Neural cell (in vitro differentiated cells): Measurements from ENCODE around the gene RCC2.

Experiments used
- EZH2 ChIP-seq: fragments of 200-600, 300-800 bp; shearing (Covaris generic), sonication (generic); IDR thresholded peaks from 2 replicates; pipeline ENCODE4 v1.6.1; 2014; ENCODE audit warnings: antibody characterized with exemption, low read length, borderline replicate concordance, mild to moderate bottlenecking; ENCODE audit not compliant: insufficient read depth, poor library complexity, severe bottlenecking
- MXI1 ChIP-seq: fragments of 450-650 bp; conservative IDR thresholded peaks from 2 replicates; pipeline ENCODE4 v1.6.1; 2014; ENCODE audit warnings: antibody characterized with exemption, mild to moderate bottlenecking; ENCODE audit not compliant: poor library complexity, severe bottlenecking
- POLR2AphosphoS5 ChIP-seq: IDR thresholded peaks from 2 replicates; pipeline ENCODE4 v1.6.1; 2012
- TF ChIP-seq, protein P1 (sequence below): fragments of 450-650 bp; IDR thresholded peaks from 2 replicates; pipeline ENCODE4 v1.5.1; 2014; ENCODE audit warnings: antibody characterized with exemption, mild to moderate bottlenecking, moderate library complexity; ENCODE audit not compliant: poor library complexity, severe bottlenecking

DNA sequence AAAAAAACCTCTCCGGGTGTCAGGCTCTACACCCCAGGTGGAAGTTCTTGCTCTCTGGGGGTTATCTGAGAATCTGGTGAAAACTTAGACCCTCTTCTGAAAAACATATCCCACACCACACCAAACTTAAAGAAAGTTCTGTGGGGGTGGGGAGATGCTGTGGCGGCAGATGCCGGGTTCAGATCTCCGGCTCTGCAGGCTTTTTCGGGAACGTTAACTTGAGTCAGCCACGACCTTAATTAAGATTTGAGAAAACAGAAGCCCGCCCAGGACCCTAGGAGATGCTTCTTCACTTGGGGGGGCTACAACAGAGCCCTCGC, 2.3 kb downstream of the RCC2 start:
- TF ChIP-seq, protein P1, sequence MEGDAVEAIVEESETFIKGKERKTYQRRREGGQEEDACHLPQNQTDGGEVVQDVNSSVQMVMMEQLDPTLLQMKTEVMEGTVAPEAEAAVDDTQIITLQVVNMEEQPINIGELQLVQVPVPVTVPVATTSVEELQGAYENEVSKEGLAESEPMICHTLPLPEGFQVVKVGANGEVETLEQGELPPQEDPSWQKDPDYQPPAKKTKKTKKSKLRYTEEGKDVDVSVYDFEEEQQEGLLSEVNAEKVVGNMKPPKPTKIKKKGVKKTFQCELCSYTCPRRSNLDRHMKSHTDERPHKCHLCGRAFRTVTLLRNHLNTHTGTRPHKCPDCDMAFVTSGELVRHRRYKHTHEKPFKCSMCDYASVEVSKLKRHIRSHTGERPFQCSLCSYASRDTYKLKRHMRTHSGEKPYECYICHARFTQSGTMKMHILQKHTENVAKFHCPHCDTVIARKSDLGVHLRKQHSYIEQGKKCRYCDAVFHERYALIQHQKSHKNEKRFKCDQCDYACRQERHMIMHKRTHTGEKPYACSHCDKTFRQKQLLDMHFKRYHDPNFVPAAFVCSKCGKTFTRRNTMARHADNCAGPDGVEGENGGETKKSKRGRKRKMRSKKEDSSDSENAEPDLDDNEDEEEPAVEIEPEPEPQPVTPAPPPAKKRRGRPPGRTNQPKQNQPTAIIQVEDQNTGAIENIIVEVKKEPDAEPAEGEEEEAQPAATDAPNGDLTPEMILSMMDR, result no peak
- TF ChIP-seq POLR2AphosphoS5 (no peak), EZH2 (no peak), MXI1 (no peak)
